Inflammatory macrophage treated with lipopolysaccharide for 1 hour (primary cell): ENCODE measurements around the gene ABCF1.
A peak's percentile ranks its signal among the peaks of the same experiment; 100 is the strongest.

Experiments used
- DNase-seq, 2 donors: peaks; one replicate each; pipeline ENCODE4 v3.0.0-alpha.2; 2020 to 2022

The ABCF1 gene

GRCh38 chr6:30635834-30636233 lies 64.6 kb downstream of the ABCF1 start:
- DNase-seq = no peak

- DNase-seq = peak in 1 of 2 donors; percentile 15
Measured at GRCh38 chr6:30640481-30640880, 69.2 kb downstream of the ABCF1 start.

GRCh38 chr6:30641048-30641447 lies 69.8 kb downstream of the ABCF1 start:
- DNase-seq = no peak
